ENCODE measurements around the gene HDAC7. TPM values are rescaled to one million over a fixed set of nuclear protein-coding genes. Genes with fewer than 3 reads are reported as not detected.

Gene HDAC7
- total RNA-seq, 2 experiments from 2014 or later, result 331 to 385 TPM

DNA sequence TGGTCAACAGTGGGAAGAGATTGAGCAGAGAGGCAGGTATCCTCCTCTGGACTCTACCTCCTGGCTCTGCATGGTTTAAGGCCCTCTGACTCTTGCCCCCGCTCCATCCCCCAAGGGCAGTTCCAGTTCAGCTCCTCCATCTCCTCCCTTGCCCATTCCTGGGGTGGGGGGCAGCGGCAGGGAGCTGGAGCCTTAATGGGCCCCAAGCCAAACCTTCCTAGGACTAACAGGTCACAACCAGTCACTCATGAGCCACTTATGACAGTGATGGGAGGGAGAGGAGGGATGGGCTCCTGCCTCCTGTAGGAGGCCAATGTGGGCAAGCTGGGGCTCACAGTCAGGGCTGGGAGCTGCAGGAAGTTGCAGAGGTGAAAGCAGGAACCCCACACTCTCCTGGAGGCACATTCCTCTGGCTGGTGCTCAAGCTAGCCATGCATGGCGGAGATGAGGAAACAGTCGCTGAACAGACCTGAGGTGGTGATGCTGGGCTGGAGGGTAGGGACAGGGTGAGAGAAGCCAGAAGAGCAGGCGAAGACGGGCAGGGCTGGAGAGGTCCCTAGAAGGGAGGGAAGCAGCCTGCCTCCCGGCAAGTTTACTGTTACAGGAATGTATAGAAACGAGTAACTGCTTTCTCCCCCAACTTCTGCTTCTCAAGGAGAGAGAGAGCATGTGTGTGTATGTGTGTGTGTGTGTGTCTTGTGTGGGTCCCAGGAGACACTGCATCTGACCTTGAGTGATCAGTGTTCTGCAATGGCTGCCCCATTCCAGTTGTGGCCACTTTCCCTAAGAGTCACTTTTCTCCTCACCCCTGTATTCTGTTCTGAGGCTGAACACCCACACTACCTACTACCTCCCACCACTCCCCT is 56.0 kb downstream of the HDAC7 start:
- Mint-ChIP-seq H3K4me3 (no peak overlapping the region), H3K36me3 (ENCODE audit: low read depth) (no peaks in the 10 kb centered on the region), H3K27me3 (peaks cover 4% of the 10 kb centered on the region), H3K27ac (no peak overlapping the region), H3K4me1 (peaks cover 10% of the 10 kb centered on the region), H3K9me3 (ENCODE audit: low read depth) (no peaks in the 10 kb centered on the region)
- ATAC-seq (no peak), DNase-seq (no peak)
- CTCF ChIA-PET, result interaction anchor here (1.1 to 10.3 kb wide), 6 partner anchors 15 to 74 kb away, joined by 3 to 218 read pairs (median 5); no protein-coding TSS in a partner anchor
- intact Hi-C loops (cut with DNase I, micrococcal nuclease), result no loop called here
- POLR2A ChIA-PET, result no interaction called here

DNA sequence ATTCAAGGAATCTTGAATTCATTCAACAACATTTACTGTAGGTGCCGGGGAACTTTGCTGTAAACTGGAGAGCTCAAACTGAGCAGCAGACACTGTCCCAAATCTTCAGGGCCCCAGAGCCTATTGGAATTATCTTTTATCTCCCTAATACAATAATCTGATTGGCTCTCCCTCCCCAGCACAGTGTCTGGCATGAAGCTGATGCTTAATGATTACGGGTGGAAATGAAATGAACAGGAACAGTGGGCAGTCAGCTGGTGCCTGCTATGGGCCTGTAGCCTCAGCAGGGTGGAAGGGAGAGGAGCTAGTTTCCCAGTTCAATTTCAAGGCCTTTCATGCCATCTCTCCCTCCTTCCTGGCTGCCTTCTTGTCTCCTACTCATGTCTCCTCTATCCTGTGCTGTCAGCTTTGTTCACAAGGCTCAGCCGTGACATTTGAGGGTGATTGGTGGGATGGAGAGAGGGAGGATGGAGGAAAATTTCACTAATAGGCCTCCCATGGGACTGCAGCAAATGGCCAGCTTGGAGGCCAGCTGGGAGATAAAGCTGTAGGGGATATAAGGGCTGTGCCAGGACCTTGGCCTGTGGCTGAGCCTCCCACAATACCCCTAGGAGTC is 56.7 kb downstream of the HDAC7 start:
- no peak for ATAC-seq
- no peak overlapping the region for H3K27ac Mint-ChIP-seq
- CTCF ChIA-PET, result interaction anchor here (1.1 to 10.3 kb wide), 8 partner anchors 11 to 75 kb away, joined by 3 to 218 read pairs (median 5); no protein-coding TSS in a partner anchor
- H3K9me3 Mint-ChIP-seq (ENCODE audit: low read depth), result no peaks in the 10 kb centered on the region
- POLR2A ChIA-PET, result no interaction called here
- H3K27me3 Mint-ChIP-seq, result peaks cover 4% of the 10 kb centered on the region
- H3K4me1 Mint-ChIP-seq, result peaks cover 13% of the 10 kb centered on the region
- intact Hi-C loops (cut with DNase I, micrococcal nuclease), result no loop called here
- no peak overlapping the region for H3K4me3 Mint-ChIP-seq
- H3K36me3 Mint-ChIP-seq (ENCODE audit: low read depth), result no peaks in the 10 kb centered on the region
- DNase-seq, result no peak

GRCh38 chr12:47758834-47759690 is 60.6 kb downstream of the HDAC7 start, which contains the start of gene RAPGEF3:
TSS of gene RAPGEF3 (minus strand) at chr12:47758880. CDS start at chr12:47758556, 324 bp downstream.
- H3K36me3 Mint-ChIP-seq (ENCODE audit: low read depth), result no peaks in the 10 kb centered on the region
- H3K27me3 Mint-ChIP-seq, result no peaks in the 10 kb centered on the region
- CTCF ChIA-PET, result interaction anchor here (0.5 to 10.3 kb wide), 13 partner anchors 9 to 271 kb away, joined by 3 to 218 read pairs (median 4); partner anchors contain the start of gene SLC48A1
- H3K4me3 Mint-ChIP-seq, result peak within 1 kb of the TSS; percentile 63
- H3K27ac Mint-ChIP-seq, result no peak within 1 kb of the TSS
- peak; percentile 74 for ATAC-seq
- peak; percentile 84 for DNase-seq
- intact Hi-C loops (cut with DNase I, micrococcal nuclease), result loop anchor here (1.0 to 10.0 kb wide), 4 partner anchors 14 to 206 kb away; partner anchors contain the start of genes SLC48A1 (in 1 of the 2) and TMEM106C (in 1 of the 2)
- H3K9me3 Mint-ChIP-seq (ENCODE audit: low read depth), result no peaks in the 10 kb centered on the region
- H3K4me1 Mint-ChIP-seq, result peaks cover 47% of the 10 kb centered on the region
- POLR2A ChIA-PET, result interaction anchor here (0.6 kb wide), 1 partner anchor 9 kb away, joined by 3 read pairs; no protein-coding TSS in a partner anchor

GRCh38 chr12:47758584-47758833 is 61.2 kb downstream of the HDAC7 start:
- intact Hi-C loops (cut with DNase I, micrococcal nuclease), result loop anchor here (2.0 to 10.0 kb wide), 2 partner anchors 16 to 206 kb away; partner anchors contain the start of gene TMEM106C (in 1 of the 2)
- H3K4me3 Mint-ChIP-seq, result peak overlapping the region; percentile 25
- no peaks in the 10 kb centered on the region for H3K9me3 Mint-ChIP-seq (ENCODE audit: low read depth)

GRCh38 chr12:47757840-47758583 is 61.7 kb downstream of the HDAC7 start:
- ATAC-seq (no peak), DNase-seq (no peak)
- no peaks in the 10 kb centered on the region for H3K36me3 Mint-ChIP-seq (ENCODE audit: low read depth)
- peak overlapping the region; percentile 25 for H3K4me3 Mint-ChIP-seq
- POLR2A ChIA-PET, result interaction anchor here (0.6 to 1.2 kb wide), 3 partner anchors 10 to 81 kb away, joined by 3 read pairs; no protein-coding TSS in a partner anchor
- no peak overlapping the region for H3K27ac Mint-ChIP-seq
- peaks cover 47% of the 10 kb centered on the region for H3K4me1 Mint-ChIP-seq
- CTCF ChIA-PET, result interaction anchor here (0.7 to 10.3 kb wide), 12 partner anchors 10 to 136 kb away, joined by 3 to 218 read pairs (median 4); no protein-coding TSS in a partner anchor
- intact Hi-C loops (cut with DNase I, micrococcal nuclease), result loop anchor here (2.0 to 10.0 kb wide), 2 partner anchors 15 to 207 kb away; partner anchors contain the start of gene TMEM106C (in 1 of the 2)
- H3K9me3 Mint-ChIP-seq (ENCODE audit: low read depth), result no peaks in the 10 kb centered on the region
- no peaks in the 10 kb centered on the region for H3K27me3 Mint-ChIP-seq

More at GRCh38 chr12:47758584-47758833, 61.2 kb downstream of the HDAC7 start:
- no peaks in the 10 kb centered on the region for H3K27me3 Mint-ChIP-seq
- no peak overlapping the region for H3K27ac Mint-ChIP-seq
- ATAC-seq, result no peak
- H3K4me1 Mint-ChIP-seq, result peaks cover 47% of the 10 kb centered on the region
- no peaks in the 10 kb centered on the region for H3K36me3 Mint-ChIP-seq (ENCODE audit: low read depth)
- ChIA-PET CTCF (interaction anchor here (0.7 to 10.3 kb wide), 7 partner anchors 10 to 103 kb away, joined by 3 to 218 read pairs (median 8); no protein-coding TSS in a partner anchor), POLR2A (interaction anchor here (0.6 to 1.2 kb wide), 2 partner anchors 9 to 81 kb away, joined by 3 read pairs; no protein-coding TSS in a partner anchor)
- no peak for DNase-seq

- Mint-ChIP-seq H3K36me3 (ENCODE audit: low read depth) (no peaks in the 10 kb centered on the region), H3K27me3 (no peaks in the 10 kb centered on the region), H3K4me3 (no peak overlapping the region), H3K9me3 (ENCODE audit: low read depth) (no peaks in the 10 kb centered on the region), H3K27ac (peak overlapping the region; percentile 15), H3K4me1 (peaks cover 47% of the 10 kb centered on the region)
- DNase-seq (no peak), ATAC-seq (no peak)
- CTCF ChIA-PET, result interaction anchor here (0.6 to 10.3 kb wide), 12 partner anchors 10 to 181 kb away, joined by 3 to 218 read pairs (median 4); no protein-coding TSS in a partner anchor
- POLR2A ChIA-PET, result interaction anchor here (0.6 to 1.2 kb wide), 2 partner anchors 53 to 82 kb away, joined by 3 read pairs; no protein-coding TSS in a partner anchor
- intact Hi-C loops (cut with DNase I, micrococcal nuclease), result loop anchor here in 1 of 2 experiments (10.0 kb wide), 1 partner anchor 207 kb away; the partner anchor contains the start of gene TMEM106C
These were observed 62.3 kb downstream of the HDAC7 start for GRCh38 chr12:47757364-47757839.

- ATAC-seq, result peak; percentile 71
- intact Hi-C loops (cut with DNase I, micrococcal nuclease), result loop anchor here in 1 of 2 experiments (10.0 kb wide), 1 partner anchor 209 kb away; the partner anchor contains the start of gene TMEM106C
- no peaks in the 10 kb centered on the region for H3K27me3 Mint-ChIP-seq
- ChIA-PET POLR2A (interaction anchor here (0.6 to 0.9 kb wide), 3 partner anchors 13 to 127 kb away, joined by 3 to 5 read pairs (median 3); no protein-coding TSS in a partner anchor), CTCF (interaction anchor here (0.5 to 10.3 kb wide), 17 partner anchors 12 to 401 kb away, joined by 3 to 218 read pairs (median 4); partner anchors contain the start of genes ENDOU, RPAP3 and SLC48A1)
- H3K27ac Mint-ChIP-seq, result peak overlapping the region; percentile 49
- DNase-seq, result peak; percentile 58
- H3K36me3 Mint-ChIP-seq (ENCODE audit: low read depth), result no peaks in the 10 kb centered on the region
- peaks cover 45% of the 10 kb centered on the region for H3K4me1 Mint-ChIP-seq
- H3K9me3 Mint-ChIP-seq (ENCODE audit: low read depth), result no peaks in the 10 kb centered on the region
- H3K4me3 Mint-ChIP-seq, result no peak overlapping the region
These were observed 63.8 kb downstream of the HDAC7 start for GRCh38 chr12:47755655-47756562.

GRCh38 chr12:47754881-47755280 is 64.8 kb downstream of the HDAC7 start:
- ChIA-PET POLR2A (interaction anchor here (0.9 kb wide), 1 partner anchor 12 kb away, joined by 5 read pairs; no protein-coding TSS in a partner anchor), CTCF (interaction anchor here (0.5 to 10.3 kb wide), 17 partner anchors 13 to 400 kb away, joined by 3 to 218 read pairs (median 5); partner anchors contain the start of genes ENDOU, RPAP3 and SLC48A1)
- H3K27me3 Mint-ChIP-seq, result no peaks in the 10 kb centered on the region
- no peak for ATAC-seq
- H3K4me3 Mint-ChIP-seq, result no peak overlapping the region
- H3K4me1 Mint-ChIP-seq, result peaks cover 45% of the 10 kb centered on the region
- peak overlapping the region; percentile 15 for H3K27ac Mint-ChIP-seq
- H3K9me3 Mint-ChIP-seq (ENCODE audit: low read depth), result no peaks in the 10 kb centered on the region
- no peak for DNase-seq
- no peaks in the 10 kb centered on the region for H3K36me3 Mint-ChIP-seq (ENCODE audit: low read depth)
- intact Hi-C loops (cut with DNase I, micrococcal nuclease), result loop anchor here in 1 of 2 experiments (10.0 kb wide), 1 partner anchor 210 kb away; the partner anchor contains the start of gene TMEM106C

GRCh38 chr12:47754126-47754525 is 65.6 kb downstream of the HDAC7 start:
- Mint-ChIP-seq H3K36me3 (ENCODE audit: low read depth) (no peaks in the 10 kb centered on the region), H3K4me3 (no peak overlapping the region), H3K4me1 (peaks cover 41% of the 10 kb centered on the region), H3K27ac (no peak overlapping the region), H3K9me3 (ENCODE audit: low read depth) (no peaks in the 10 kb centered on the region), H3K27me3 (no peaks in the 10 kb centered on the region)
- POLR2A ChIA-PET, result no interaction called here
- ATAC-seq, result no peak
- intact Hi-C loops (cut with DNase I, micrococcal nuclease), result loop anchor here in 1 of 2 experiments (10.0 kb wide), 1 partner anchor 211 kb away; the partner anchor contains the start of gene TMEM106C
- no peak for DNase-seq
- CTCF ChIA-PET, result interaction anchor here (1.0 to 10.3 kb wide), 5 partner anchors 12 to 86 kb away, joined by 3 to 218 read pairs (median 7); no protein-coding TSS in a partner anchor

Measured in activated CD4-positive, alpha-beta T cell treated with anti-CD3 and anti-CD28 coated beads for 36 hours (primary cell).